Muscle of arm (tissue), 12 donors: ENCODE results near the gene PDK2. TPM values are rescaled to one million over a fixed set of nuclear protein-coding genes. Genes with fewer than 3 reads are reported as not detected.

Experiments used
- DNase-seq: peaks from one replicate; pipeline ENCODE4 v3.0.0-alpha.2; 2013
- polyA plus RNA-seq, 12 donors: library from polyadenylated mRNA; unstranded; fragments of 120-200 nt; gene quantifications; one replicate each; pipeline ENCODE4 v1.2.1, GENCODE V29; 2013; ENCODE audit not compliant: insufficient read length in 12 of 12

Gene PDK2
- polyA plus RNA-seq, 12 donors, result 43.9 to 100 (median 57.3) TPM; not detected in 1

- no peak for DNase-seq
Measured at GRCh38 chr17:50113624-50114320, 18.6 kb downstream of the PDK2 start.

GRCh38 chr17:50114401-50114800, 19.2 kb downstream of the PDK2 start:
- no peak for DNase-seq

GRCh38 chr17:50114849-50115357, 19.8 kb downstream of the PDK2 start:
- DNase-seq, result peak; percentile 54

GRCh38 chr17:50115756-50116155, 20.6 kb downstream of the PDK2 start:
- DNase-seq, result no peak

GRCh38 chr17:50117202-50118051, 22.3 kb downstream of the PDK2 start:
- peak; percentile 64 for DNase-seq

GRCh38 chr17:50118076-50118827, 23.1 kb downstream of the PDK2 start:
- no peak for DNase-seq

GRCh38 chr17:50118828-50119218, 23.7 kb downstream of the PDK2 start:
- no peak for DNase-seq

GRCh38 chr17:50120475-50121253, 25.5 kb downstream of the PDK2 start:
- DNase-seq, result no peak

- DNase-seq, result no peak
Measured at GRCh38 chr17:50122945-50123344, 27.8 kb downstream of the PDK2 start.

GRCh38 chr17:50123649-50124349, 28.6 kb downstream of the PDK2 start:
- DNase-seq, result no peak

GRCh38 chr17:50125420-50125997, 30.4 kb downstream of the PDK2 start:
- no peak for DNase-seq

GRCh38 chr17:50127697-50128361, 32.7 kb downstream of the PDK2 start:
- DNase-seq, result no peak

GRCh38 chr17:50128441-50129352, 33.5 kb downstream of the PDK2 start:
- DNase-seq, result no peak

GRCh38 chr17:50129353-50129727, 34.2 kb downstream of the PDK2 start:
- no peak for DNase-seq

GRCh38 chr17:50129728-50130558, 34.8 kb downstream of the PDK2 start, which contains the start of gene SAMD14:
SAMD14 (minus strand) TSS chr17:50130160; CDS start chr17:50124959, 5,201 bp downstream.
- no peak for DNase-seq

GRCh38 chr17:50130559-50131305, 35.6 kb downstream of the PDK2 start:
- DNase-seq, result no peak
